Panc1 (cell line): ENCODE data around the gene CPEB1. TPM values are rescaled to one million over a fixed set of nuclear protein-coding genes. Genes with fewer than 3 reads are reported as not detected.
A peak's percentile ranks its signal among the peaks of the same experiment; 100 is the strongest.

Experiments
- ATAC-seq: fragments of 200-7000 bp; cut with Tn5 transposase; 2 replicates; pipeline ENCODE4 v1.9.1; 2020; ENCODE audit warnings: mild to moderate bottlenecking, moderate library complexity
- BruUV-seq: library from RNA; stranded (reverse); fragments of 400-500 nt; replicated peaks from 2 replicates; lab custom pipeline; 2021; lab: Mats Ljungman, UMichigan
- CTCF ChIA-PET: fragments of 300-600 bp; sonication (Branson Sonifier 250); formaldehyde crosslinking; loops from one replicate; lab custom pipeline; 2022; ENCODE audit warnings: antibody characterized with exemption; lab: Charles Lee
- POLR2A ChIA-PET: fragments of 300-600 bp; sonication (Branson Sonifier 250); formaldehyde crosslinking; loops from one replicate; lab custom pipeline; 2022; ENCODE audit warnings: antibody characterized with exemption; lab: Charles Lee
- DNase-seq: peaks from one replicate; pipeline ENCODE4 v3.0.0-alpha.2; 2010; ENCODE audit warnings: low read depth, low spot score
- H3K27ac ChIP-seq: 2 replicates; pipeline ENCODE4 v1.5.1; 2011; ENCODE audit warnings: mild to moderate bottlenecking, low read length, inconsistent platforms
- H3K27me3 ChIP-seq: fragments of 200-500 bp; sonication (Bioruptor generic); 2 replicates; pipeline ENCODE4 v1.6.0; 2014; ENCODE audit warnings: low read length, inconsistent platforms; ENCODE audit not compliant: control insufficient read depth, insufficient read depth
- H3K36me3 ChIP-seq: fragments of 200-500 bp; sonication (Bioruptor generic); 2 replicates; pipeline ENCODE4 v1.5.1; 2014; ENCODE audit warnings: inconsistent platforms, mild to moderate bottlenecking, low read length, moderate library complexity; ENCODE audit not compliant: control insufficient read depth, insufficient read depth
- H3K4me1 ChIP-seq: 2 replicates; pipeline ENCODE4 v1.5.1; 2011; ENCODE audit warnings: inconsistent platforms, mild to moderate bottlenecking, low read length, moderate library complexity; ENCODE audit not compliant: control insufficient read depth, insufficient read depth
- H3K4me3 ChIP-seq, 2 experiments: 2 replicates each; pipeline ENCODE4 v1.5.1; 2011 to 2012; ENCODE audit warnings: low read depth in 2 of 2, low read length in 2 of 2, mild to moderate bottlenecking in 2 of 2, inconsistent platforms in 1 of 2, moderate library complexity in 1 of 2
- H3K9me3 ChIP-seq: fragments of 200-500 bp; sonication (Bioruptor generic); 2 replicates; pipeline ENCODE4 v1.5.1; 2014; ENCODE audit warnings: low read depth, mild to moderate bottlenecking, inconsistent platforms, low read length, moderate library complexity; ENCODE audit not compliant: control insufficient read depth, insufficient read depth
- CTCF ChIP-seq: fragments of 450-650 bp; IDR thresholded peaks from 2 replicates; pipeline ENCODE4 v1.5.1; 2017; ENCODE audit warnings: mild to moderate bottlenecking
- POLR2AphosphoS5 ChIP-seq: IDR thresholded peaks from 2 replicates; pipeline ENCODE4 v1.6.1; 2012; ENCODE audit warnings: mild to moderate bottlenecking, low read depth, low read length, moderate library complexity
- REST ChIP-seq, 2 experiments: IDR thresholded peaks; 2 replicates each; pipeline ENCODE4 v1.6.1; 2011 to 2012; ENCODE audit warnings: low read depth in 2 of 2, control low read depth in 1 of 2, low read length in 1 of 2, mild to moderate bottlenecking in 1 of 2, moderate library complexity in 1 of 2; ENCODE audit not compliant: insufficient read depth in 1 of 2
- SIN3A ChIP-seq: IDR thresholded peaks from 2 replicates; pipeline ENCODE4 v1.6.1; 2012; ENCODE audit warnings: low read depth, mild to moderate bottlenecking, low read length, moderate library complexity, borderline replicate concordance; ENCODE audit not compliant: insufficient read depth
- TCF7L2 ChIP-seq: IDR thresholded peaks from 2 replicates; pipeline ENCODE4 v1.6.1; 2011; ENCODE audit warnings: mild to moderate bottlenecking, low read depth, low read length, inconsistent platforms
- in situ Hi-C: cut with HindIII; loops from 2 replicates; pipeline ENCODE4 v1.10.0; 2016; ENCODE audit warnings: low sequenced_read_pairs, low pct_unique_long_range_greater_than_20kb
- intact Hi-C: fragments of 100-400 bp; cut with micrococcal nuclease; formaldehyde crosslinking; loops from one replicate; pipeline ENCODE4 v1.10.0; 2022; ENCODE audit not compliant: unreplicated experiment
- total RNA-seq: library from RNA; stranded (reverse); gene quantifications from one replicate; pipeline ENCODE4 v1.2.1, GENCODE V29; 2021; ENCODE audit not compliant: unreplicated experiment

The CPEB1 gene
- total RNA-seq, 1 experiment from 2014 or later, result 19.5 TPM

GRCh38 chr15:82681371-82681770 is 34.2 kb upstream of the CPEB1 start:
- Histone ChIP-seq H3K4me3 (no peak overlapping the region), H3K27ac (no peak overlapping the region), H3K27me3 (peaks cover 8% of the 10 kb centered on the region), H3K9me3 (no peaks in the 10 kb centered on the region), H3K4me1 (no peaks in the 10 kb centered on the region), H3K36me3 (no peaks in the 10 kb centered on the region)
- TF ChIP-seq REST (IDR thresholded peaks at IDR 0.05; ENCODE audit: insufficient read depth in 1 of 2, low read depth in 2 of 2, low read length in 1 of 2), result no peak
- no peak for TF ChIP-seq TCF7L2
- no peak for TF ChIP-seq SIN3A
- TF ChIP-seq POLR2AphosphoS5, result no peak
- TF ChIP-seq CTCF, result no peak
- DNase-seq, result no peak
- intact Hi-C loops, result no loop called here
- CTCF ChIA-PET, result no interaction called here
- in situ Hi-C loops, result no loop called here
- BruUV-seq, result no TSS peak
- POLR2A ChIA-PET, result no interaction called here
- no peak for ATAC-seq

GRCh38 chr15:82680200-82681102 is 33.3 kb upstream of the CPEB1 start:
- no peak for DNase-seq
- intact Hi-C loops, result no loop called here
- TF ChIP-seq REST (IDR thresholded peaks at IDR 0.05; ENCODE audit: insufficient read depth in 1 of 2, low read depth in 2 of 2, low read length in 1 of 2) (no peak), TCF7L2 (no peak), CTCF (no peak), POLR2AphosphoS5 (no peak), SIN3A (no peak)
- POLR2A ChIA-PET, result no interaction called here
- Histone ChIP-seq H3K4me1 (no peaks in the 10 kb centered on the region), H3K4me3 (peak overlapping the region; percentile 52 to 58), H3K36me3 (no peaks in the 10 kb centered on the region), H3K27me3 (peaks cover 8% of the 10 kb centered on the region; the same call in 1 of the 2 replicates), H3K27ac (no peak overlapping the region), H3K9me3 (no peaks in the 10 kb centered on the region)
- CTCF ChIA-PET, result no interaction called here
- BruUV-seq, result no TSS peak
- ATAC-seq, result peak; percentile 85
- in situ Hi-C loops, result no loop called here
